NOMO-1 treated with dmso at 0.1 percent for 144 hours (cell line): ENCODE measurements around the gene TMPRSS7.
"Not testable (repeated sequence)": the region's sequence is repeated elsewhere in the genome, so short reads cannot be mapped to it uniquely, and the experiment has no call there.

Experiments used
- DNase-seq: peaks from one replicate; lab custom pipeline; 2025; ENCODE audit not compliant: unreplicated experiment; lab: John Stamatoyannopoulos, UW

The TMPRSS7 gene

DNA sequence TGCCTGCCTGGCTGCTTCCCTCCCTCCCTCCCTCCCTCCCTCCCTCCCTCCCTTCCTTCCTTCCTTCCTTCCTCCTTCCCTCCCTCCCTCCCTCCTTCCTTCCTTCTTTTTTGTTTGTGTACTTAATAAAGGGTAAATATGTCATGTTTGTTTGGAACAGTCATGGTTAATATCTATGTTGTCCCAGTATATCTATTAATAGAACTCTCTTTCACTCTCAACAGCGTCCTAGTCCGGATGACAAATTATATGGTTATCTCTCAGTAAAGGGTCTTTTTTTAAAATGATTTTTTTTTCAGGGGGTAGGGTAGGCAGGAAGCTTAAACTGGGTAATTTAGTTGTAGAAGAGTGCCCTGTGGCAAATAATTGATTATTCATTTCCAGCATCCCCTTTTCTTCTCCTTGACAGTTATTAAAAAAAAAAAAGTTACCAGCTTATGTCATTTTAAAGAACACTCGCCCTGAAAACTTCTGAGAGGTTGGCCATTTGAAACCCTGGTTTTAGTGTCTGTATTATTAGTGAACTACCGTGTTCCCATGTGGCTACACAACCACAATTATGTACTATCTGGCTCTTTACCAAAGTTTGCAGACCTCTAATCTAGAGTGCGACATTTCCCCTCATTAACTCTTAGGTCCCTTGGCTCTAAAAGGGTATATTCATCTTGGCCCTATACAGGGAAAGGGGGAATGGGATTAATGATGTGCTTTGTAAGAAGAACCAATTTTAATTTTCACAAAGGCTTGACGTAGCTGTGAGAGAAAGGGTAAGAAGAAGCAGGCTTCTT is 22.1 kb upstream of the TMPRSS7 start:
- DNase-seq, result no peak

DNA sequence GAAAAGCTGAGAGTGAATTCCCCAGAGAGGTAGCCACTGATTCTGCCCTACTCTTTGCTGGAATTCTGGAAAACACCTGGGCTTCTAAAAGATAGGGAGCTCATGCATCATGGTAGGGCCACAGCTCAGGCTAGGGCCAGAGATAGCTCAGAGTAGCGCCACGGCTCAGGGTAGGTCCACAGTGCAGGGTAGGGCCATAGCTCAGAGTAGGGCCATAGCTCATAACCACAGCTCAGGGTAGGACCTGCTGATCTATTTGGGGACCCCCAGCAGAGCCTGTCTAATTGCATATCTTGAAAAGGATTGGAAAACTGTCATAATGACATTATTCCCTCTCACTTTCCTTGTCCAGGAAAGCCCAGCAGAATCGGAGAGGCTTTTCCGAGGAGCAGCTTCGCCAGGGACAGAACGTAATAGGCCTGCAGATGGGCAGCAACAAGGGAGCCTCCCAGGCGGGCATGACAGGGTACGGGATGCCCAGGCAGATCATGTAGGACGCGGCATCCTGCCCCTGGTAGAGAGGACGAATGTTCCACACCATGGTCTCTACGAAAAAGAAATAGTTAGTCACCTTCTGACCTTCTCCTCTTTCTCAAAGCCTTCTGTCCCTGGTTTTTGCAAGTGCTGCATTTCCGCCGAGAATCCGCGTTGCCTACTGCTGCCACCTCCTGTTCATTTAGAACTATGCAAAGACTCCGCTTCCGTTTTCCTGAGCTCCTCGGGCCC is 21.3 kb upstream of the TMPRSS7 start:
- DNase-seq, result no peak

DNA sequence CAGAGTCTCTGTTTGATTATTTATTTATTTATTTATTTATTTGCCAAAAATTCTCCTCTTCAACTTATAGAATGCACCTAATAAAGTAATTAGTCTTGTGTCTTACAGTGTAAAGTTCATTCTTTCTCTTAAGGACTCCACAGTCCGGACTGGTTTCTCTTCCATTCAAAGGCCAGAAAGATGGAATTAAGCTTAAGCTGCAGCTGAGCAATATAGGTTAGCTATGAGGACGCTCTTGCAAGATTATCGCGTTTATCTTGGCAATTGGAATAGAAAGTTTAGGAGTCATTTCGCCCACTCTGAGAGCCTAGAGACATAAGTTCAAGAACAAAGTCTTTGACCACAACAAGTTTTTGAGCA is 20.8 kb upstream of the TMPRSS7 start:
- no peak for DNase-seq

DNA sequence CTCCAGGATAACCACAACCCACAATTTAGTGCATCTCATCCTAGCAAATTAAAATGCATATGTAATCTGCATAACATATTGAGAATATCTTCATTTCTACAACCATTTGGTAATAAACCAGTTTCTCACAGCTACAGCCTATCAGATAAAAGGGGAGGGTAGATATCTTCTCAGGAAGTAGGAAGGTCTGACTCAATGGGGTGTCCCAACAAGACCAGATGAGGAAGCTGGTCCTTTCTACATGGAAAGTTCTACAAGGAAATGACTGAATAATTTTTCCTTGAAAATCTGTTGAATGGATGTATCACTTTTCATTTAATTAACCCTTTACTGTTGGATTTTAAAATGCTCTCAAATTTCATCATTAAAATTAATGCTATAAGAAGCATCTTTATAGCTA is 17.4 kb upstream of the TMPRSS7 start:
- no peak for DNase-seq

DNA sequence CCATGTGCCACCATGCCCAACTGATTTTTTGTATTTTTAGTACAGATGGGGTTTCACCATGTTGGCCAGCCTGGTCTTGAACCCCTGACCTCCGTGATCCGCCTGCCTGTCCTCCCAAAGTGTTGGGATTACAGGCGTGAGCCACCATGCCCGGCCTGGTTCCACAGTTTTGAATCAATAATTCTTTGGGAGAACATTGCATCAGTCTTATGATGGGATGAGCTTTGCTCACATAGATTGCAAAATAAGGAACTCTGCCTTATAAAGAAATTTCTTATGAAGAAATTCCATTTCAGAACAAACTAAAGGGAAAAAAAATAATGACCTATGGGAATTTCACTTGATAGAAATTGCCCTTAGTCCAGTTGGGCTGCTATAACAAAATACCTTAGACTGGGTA is 15.8 kb upstream of the TMPRSS7 start:
- no peak for DNase-seq

DNA sequence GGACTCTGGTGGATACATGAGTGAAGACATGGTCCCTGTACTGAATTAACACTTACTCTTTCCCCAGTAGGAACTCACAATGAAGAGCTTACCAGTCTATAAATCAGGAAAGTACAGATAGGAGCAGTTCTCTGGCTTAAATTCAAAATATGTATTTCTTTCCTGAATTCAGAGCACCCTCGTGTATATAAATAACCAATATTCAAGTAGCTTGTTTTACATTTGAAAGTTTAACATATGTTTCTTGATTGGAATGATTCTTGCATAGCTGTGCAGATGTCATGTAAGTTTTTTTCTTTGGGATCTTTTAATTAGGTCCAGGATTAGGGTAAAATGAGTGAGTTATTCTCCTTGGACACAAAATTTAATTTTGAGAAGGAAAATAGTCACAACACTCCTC is 14.8 kb upstream of the TMPRSS7 start:
- no peak for DNase-seq

DNA sequence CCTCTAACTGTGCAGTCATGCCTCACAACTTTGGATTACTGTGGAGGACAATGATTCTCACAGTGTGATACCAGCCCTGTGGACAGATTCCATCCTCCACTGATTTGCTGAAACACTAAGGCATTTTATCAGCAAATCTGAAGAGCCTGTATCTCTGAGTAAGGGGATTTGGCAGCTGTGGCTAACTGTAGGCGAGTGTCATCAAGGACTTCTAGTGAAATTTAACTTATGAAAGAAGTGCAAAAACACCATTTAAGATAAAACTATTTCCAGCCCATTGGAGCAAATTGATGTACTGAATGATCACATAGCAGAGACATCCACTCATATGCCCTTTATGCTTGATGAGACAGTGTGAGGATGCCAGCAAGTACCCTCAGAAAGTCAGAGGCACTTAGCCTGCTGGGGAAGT is 13.9 kb upstream of the TMPRSS7 start:
- no peak for DNase-seq

DNA sequence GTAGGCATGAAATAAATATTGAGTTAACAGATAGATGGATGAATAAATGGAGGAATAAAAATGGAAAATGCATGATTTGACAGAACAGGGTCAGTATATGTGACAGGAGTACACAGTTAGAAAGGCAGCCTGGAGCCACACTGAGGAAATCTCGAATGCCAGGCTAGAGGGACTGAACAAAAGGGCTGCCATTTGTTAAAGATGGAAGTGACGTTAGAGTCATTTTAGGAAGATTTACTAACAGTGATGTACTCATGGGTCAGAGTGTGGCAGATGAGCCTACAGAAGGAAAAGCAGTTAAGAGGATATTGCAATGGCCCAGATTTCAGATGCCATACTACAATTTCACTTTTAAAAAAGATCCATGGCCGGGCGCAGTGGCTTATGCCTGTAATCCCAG is 7.4 kb upstream of the TMPRSS7 start:
- DNase-seq, result no peak

DNA sequence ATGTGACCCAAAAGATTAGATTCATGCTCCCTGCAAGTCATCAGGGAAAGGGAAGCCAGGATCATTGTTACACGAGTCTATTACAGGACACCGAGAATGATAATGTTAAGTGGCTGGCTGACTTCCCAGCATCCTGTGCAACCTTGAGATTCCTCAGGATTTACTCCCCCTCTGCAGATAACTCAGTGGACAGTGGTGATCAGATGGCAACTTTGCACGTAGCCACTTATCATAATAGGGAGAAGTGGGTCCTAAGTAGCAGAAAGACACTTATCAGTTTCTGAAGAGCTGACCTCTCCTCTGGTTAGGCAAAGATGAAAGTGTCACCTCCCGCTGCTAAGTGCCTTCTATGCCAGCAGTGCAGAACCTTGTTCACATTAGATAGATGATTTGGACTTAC is 6.7 kb upstream of the TMPRSS7 start:
- DNase-seq, result no peak

DNA sequence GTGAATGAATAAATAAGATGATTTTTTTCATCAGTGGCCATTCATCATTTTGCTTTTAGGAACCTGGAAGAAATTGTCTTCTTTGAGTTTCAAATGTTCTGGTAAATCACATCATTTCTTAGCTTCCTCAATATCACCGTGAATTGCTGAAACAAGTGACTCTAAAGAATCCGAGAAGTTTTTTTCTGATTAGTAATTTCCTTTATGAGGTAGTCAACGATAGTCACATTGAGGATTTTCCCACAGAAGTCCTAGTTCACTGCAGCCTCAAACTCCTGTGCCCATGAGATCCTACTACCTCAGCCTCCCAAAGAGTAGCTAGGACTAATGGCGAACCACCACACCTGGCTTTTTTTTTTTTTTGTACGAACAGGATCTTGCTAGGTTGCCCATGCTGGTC is 3.6 kb upstream of the TMPRSS7 start:
- DNase-seq, result no peak

DNA sequence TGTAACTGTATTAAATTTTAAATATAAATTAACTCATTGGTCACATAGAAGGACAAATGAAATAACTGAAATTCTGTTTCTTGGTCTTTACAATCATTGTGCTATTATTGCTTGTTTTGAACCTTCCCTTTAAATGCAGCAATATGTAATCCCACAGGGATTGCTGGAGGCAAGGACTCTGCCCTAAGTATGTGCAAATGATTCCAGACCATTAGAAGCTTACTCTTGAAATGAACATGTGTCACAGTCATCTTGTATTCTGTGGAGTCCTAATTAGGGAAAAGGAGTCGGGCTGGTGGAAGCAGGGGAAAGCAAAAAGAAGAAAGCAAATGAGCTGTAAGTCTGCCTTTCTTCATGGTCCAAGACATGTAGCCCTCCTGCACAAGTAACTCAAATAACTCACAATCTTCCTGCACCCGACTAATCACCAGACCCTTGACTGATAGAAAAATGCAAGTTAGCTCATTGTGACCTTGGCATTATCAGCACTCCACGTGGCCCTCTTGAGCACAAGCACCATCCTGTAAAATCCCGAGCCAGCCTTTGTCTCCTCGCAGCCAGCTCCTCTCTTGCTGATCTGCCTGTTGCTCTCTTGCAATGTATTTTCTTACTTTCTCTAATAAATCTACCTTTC is 2.3 kb upstream of the TMPRSS7 start:
- no peak for DNase-seq

DNA sequence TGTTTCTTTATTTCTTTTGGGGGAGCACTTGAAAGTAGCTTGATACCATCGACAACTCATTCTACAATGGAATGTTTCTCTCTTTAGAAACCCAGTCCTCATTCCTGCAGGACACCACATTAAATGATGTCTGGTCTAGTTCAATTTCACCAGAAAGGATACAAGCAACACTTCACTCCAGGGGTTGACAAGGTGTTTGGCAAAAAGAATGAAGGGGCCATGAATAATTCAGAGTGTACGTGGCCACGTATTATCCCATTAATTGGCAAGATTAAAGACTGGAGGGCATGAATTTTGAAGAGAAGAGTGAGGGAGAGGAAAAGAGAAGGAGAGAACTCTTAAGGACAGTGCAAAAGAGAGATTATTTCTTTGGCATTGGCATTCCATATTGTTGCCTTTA is 705 bp downstream of the TMPRSS7 start:
- DNase-seq, result no peak

DNA sequence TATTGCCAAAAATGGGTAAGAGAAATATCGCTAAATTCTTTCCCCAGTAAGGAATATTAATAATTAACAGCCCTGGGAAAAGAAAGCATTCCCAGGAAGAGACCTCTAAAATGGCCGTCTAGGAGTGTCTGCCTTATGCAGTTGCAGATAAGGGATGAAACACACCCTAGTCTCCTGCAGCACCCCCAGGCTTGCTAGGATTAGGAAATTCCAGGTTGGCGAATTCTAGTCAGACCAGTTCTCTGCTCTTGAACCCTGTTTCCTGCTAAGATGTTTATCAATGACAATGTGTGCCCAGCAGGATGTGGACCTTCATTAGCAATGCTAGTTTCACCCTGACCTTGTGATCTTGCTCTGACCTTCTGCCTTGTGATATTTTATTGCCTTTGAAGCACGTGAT is 2.7 kb downstream of the TMPRSS7 start:
- DNase-seq, result not testable (repeated sequence)

DNA sequence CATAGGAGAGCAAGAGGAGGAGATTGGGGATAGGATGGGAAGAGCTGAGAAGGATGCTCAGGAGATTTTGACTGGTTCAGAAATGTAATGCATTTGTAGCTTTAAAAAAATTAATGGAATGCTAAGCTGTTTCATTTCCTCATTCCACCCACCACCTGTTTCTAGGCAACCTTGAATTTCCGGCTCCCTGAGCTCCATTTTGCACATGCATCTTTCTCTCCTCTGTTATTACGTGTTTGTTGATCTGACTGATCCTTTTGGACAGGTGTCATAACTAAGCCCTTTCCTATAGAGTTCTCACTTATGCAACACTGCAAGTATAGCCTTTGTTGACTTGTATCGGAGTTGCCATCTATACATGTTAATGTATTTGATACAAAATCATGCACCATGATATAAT is 4.3 kb downstream of the TMPRSS7 start:
- no peak for DNase-seq

DNA sequence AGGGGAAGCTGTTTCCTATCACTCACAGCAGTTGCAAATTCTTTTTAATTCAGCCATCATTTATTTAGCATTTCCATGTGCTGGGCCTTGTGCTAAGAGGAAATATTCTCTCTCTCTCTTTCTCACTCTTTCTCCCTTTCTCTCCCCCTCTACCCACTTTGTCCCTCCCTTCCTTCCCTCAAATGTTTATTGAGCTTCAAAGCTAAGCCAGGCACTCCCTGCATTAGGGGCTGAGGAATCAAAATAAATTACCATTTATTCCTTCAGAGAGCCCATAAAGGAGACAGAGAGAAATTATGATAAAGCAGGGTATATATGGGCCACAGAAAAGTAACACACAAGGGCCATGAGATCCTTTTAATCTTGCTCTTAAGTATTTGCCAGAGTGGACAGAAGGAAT is 6.8 kb downstream of the TMPRSS7 start:
- DNase-seq, result no peak

DNA sequence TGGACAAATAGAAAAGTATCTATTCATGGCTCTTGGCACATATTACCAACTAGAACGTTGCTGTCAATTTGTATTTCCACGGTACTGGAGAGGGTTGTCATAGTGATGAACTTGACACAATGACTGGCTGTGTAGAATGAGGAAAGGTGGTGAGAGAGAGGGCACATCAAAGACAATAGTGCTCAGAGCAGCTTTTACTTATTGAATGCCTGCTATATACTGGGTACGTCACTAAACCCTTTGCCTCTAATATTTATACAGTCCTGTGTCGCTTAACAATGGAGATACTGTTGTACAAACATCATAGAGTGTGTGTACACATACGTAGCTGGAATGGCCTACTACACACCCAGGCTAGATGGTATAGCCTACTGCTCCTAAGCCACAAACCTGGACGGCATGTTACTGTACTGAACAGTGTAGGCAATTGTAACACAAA is 8.3 kb downstream of the TMPRSS7 start:
- no peak for DNase-seq

DNA sequence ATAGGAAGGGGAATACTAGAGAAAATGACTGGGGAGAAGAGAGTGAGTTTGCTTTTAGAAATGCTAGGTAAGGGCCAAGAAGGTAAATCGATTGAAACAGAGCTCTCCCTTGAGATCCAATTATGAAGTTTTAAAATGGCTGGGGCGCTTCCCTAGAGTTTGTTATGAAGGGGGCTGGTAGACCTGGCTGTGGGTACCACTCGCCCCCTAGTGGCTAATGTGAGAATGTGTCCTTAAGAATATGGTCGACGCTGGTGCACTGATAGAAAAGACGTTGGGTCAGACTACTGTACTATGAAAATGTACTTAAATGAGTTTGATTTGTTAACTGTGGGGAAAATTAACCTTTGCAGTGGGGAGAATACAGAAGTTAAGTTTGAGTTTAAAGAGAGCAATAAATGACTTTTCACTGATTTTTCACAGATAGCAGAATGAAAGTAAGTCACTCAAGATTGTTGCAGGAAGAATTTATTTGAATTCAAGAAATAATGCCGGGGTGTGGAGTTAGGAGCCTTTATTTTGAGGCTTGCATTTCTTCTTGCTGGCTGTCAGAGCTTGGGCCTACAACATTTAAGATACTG is 9.2 kb downstream of the TMPRSS7 start:
- peak; percentile 44 for DNase-seq

DNA sequence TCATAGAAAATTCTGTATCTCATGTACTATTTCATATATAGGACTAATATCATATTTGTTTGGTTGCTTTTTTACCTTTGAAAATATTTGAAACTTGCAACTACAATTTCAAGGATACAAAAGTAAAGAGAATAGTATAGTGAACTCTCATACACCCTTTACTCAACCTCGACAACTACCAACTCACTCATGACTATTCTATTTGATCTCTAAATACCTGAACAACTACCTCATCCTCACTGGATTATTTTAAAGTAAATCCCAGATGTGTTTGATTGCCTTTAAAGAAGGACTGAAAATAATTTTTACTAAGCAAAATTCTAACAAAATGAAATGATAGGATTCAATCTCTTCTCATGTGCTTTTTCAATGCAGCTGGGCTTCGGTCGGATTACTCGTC is 12.1 kb downstream of the TMPRSS7 start:
- no peak for DNase-seq

DNA sequence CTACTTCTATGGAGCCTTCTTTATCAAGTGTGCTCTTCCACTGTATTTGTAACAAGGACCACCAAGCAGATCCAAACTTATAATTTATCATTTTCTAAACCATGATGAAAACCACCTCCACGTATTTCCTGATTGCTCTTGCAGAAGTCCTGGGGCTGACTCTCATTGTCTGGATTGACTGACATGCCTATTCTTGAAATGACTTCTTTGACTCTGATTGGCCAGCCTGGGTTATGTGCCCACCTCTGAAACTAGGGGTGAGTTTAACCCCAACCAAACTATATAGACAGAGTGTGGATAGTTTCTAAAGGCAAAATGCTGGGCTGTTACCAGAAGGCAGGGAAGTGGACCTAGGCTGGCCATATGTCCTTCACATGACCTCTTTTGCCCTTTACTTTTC is 12.7 kb downstream of the TMPRSS7 start:
- DNase-seq, result no peak

DNA sequence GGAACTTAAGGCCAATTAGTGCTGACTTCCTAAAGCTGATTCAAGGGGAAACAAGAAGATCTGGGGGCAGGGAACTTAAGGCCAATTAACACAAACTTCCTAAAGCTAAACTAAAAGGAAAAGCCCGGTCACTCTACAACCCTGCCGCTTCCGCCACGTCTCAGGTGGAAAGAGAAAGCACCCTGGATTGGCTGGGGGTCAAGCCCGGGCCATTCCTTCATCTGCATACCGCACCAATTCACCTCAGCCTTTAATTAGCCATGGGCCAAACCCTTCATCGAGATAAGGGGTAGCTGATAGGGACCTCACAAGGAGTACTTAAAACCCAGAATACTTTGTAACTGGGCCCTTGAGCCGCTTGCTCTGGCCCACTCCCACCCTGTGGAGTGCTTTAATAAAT is 14.4 kb downstream of the TMPRSS7 start:
- DNase-seq, result no peak

DNA sequence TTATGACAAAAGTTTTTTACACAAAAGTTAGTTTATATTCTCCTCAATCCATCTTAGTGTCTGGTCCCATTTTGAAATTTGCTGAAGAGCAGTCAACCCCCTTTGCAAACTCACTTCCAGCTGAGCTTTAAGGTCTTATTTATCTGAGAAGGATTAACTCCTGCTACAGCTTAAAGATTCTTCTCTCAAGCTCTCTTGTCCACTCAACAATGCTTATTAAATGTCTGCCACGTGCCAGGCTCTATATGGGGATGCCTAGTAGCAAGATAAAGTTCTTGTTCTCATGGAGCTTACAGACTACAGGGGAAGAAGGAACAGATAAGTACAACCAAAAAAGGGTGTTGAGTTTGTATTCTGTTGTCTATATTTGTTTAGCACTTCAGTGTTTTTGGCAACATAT is 18.7 kb downstream of the TMPRSS7 start:
- DNase-seq, result no peak

DNA sequence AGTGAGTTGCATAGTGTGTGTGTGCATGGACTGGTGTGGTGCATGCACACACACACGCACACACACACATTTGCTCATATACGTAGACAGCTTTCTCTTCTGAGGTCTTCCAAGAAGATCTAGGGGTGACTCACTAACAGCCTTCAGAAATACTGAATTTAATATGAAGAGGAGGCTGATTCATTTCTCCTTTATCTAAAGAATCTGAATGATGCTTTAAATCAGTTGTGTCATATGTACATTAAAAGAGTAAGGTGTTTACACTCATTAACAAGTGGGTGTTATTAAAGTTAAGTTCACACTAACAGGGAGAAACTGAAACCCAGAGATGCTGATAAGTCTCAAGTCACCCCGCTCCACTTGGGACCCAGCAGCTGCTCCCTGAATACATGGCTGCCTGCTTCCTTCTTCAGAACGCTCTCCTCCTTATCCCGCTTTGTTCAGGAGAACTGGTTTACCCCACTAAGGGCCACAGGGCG is 22.0 kb downstream of the TMPRSS7 start:
- no peak for DNase-seq
